SIG-M5 (cell line): ENCODE measurements around the gene OGFOD2.
"Not testable (repeated sequence)": the region's sequence is repeated elsewhere in the genome, so short reads cannot be mapped to it uniquely, and the experiment has no call there.

Experiments
- DNase-seq: peaks from one replicate; lab custom pipeline; 2025; lab: John Stamatoyannopoulos, UW

Gene OGFOD2

GRCh38 chr12:123005081-123005626 is 30.1 kb downstream of the OGFOD2 start:
- DNase-seq, result no peak

DNA sequence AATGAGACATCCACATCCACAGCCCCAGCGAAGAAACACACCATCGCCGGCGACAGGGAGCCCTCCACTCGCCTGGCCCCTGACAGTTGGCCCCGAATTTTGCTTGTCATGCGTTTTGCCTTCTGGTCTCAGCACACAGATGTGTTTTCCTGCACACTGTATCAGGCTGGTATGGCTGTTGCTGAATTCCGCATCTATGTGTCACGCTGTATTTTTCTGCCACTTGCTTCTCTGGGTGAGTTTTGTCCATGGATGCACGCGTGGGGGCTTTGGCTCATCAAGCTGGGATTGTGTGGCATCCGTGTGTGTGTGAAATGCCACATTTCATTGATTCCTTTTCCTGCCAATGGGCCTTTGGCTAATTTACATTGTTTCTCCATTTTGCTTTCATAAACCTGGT is 31.9 kb downstream of the OGFOD2 start:
- DNase-seq, result no peak

GRCh38 chr12:123010110-123010509 is 35.1 kb downstream of the OGFOD2 start:
- DNase-seq, result no peak

GRCh38 chr12:123010681-123011080 is 35.6 kb downstream of the OGFOD2 start:
- DNase-seq, result no peak

DNA sequence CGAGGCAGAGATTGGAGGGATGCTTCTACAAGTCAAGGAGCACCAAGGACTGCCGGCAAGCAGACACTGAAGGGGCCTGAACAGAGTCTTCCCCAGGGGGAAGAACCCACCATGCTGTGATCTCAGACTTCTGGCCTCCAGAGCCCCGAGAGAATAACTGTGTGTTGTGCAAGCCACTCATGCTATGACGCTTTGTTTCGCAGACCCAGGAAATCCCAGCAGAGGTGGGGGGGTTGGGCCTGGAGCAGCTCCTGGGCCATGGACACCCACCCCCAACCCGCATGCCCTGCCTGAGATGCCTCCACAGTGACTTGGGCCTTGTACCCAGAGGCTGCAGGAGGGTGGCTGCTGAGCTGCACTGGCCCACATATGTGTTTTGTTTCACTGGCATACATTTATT is 36.7 kb downstream of the OGFOD2 start:
- no peak for DNase-seq

DNA sequence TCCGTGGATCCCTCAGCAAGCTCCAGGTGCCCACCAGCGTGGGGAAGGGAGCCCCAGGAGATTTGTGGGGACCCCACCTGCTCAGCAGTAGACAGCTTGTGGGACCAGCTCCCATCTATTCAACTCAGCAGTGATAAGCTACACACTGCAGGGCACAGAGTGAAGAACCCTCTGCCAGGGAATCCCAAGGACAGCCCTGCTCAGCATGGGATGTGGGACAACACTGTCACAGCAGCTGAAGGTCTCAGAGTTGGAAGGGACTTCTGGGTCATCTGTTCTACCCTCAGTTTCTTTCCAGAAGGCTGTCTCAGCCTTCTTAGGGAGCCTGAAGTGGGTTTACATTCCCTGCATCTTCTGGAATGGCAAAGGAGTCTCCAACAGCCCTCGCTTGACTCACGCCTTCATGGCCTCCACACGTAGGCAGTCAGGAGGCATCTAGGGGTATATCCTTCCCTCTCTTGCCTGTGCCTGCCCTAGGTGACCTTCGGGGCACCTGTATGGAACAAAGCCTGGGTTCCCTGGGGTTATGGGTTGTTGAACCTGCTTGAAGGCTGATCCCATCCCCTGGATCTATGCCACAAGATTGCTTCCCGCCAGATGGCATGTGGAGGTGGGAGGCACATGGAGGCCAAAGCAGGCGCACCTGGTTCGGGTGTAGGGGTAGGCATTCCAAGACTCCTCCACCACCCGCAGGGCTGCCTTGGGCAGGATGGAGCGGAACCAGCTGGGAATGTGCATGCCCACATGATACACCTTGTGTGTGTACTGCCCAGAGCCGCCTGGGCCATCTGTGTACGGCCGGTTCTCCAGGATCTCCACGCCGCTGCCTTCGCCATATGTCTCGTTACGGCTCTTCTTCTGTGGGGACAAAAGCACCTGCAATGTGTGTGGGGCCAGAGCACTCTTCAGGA is 38.4 kb downstream of the OGFOD2 start:
- no peak for DNase-seq

DNA sequence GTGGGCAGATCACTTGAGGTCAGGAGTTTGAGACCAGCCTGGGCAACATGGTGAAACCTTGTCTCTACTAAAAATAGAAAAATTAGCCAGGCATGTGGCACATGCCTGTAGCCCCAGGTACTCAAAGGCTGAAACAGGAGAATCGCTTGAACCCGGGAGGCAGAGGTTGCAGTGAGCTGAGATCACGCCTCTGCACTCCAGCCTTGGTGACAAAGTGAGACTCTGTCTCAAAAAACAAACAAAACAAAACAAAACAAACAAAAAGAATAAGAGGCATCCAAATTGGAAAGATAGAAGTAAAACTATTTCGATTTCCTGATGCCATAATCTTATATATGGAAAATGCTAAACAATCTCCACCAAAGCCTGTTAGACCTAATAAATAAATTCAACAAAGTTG is 39.4 kb downstream of the OGFOD2 start:
- DNase-seq, result not testable (repeated sequence)

DNA sequence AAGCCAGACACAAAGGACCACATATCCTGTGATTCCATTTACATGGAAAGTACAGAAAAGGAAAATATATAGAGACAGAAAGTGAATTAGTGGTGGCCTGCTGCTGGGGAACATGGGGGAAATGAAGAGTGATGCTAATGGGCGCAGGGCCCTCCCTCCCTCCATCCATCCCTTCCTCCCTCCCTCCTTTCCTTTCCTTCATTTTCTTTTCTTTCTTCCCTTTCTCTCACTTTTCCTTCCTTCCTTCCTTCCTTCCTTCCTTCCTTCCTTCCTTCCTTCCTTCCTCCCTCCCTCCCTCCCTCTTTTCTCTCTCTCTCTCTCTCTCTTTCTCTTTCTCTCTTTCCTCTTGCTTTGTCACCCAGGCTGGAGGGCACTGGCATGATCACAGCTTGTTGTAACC is 42.7 kb downstream of the OGFOD2 start:
- DNase-seq, result no peak

DNA sequence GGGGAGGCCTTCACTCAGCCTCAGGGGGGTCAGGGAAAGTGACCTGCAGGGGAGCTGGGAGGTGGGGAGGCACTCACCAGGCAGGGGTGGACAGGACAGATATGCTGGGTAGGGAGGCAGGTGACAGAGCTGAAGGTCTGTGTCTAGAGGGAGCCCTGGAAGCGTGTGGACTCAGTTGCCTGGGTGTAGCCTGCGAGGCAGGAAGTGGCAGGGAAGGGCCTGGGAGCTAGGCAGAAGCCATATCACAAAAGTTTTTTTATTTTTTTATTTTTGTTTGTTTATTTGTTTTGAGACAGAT is 44.7 kb downstream of the OGFOD2 start:
- no peak for DNase-seq

- no peak for DNase-seq
Measured at GRCh38 chr12:123021688-123022604, 46.9 kb downstream of the OGFOD2 start.

DNA sequence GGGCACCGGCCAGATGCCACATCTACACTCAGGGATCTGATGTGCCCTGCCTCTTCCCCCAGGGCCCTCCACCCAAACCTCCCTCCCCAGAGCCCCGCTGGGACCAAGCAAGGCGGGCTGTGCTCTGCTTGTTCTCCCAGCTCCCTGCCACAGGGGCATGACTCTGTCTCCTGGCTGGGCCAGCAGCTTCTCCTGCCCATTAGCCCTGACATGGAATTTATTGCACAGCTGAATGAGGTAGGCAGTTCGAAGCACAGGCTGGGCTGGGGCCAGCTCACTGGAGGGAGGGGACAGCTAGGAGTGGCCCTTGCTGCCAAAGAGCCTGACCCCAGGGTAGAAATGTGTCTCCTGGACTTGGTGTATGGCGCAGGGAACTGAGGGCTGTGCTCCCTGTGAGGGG is 47.8 kb downstream of the OGFOD2 start:
- DNase-seq, result no peak

DNA sequence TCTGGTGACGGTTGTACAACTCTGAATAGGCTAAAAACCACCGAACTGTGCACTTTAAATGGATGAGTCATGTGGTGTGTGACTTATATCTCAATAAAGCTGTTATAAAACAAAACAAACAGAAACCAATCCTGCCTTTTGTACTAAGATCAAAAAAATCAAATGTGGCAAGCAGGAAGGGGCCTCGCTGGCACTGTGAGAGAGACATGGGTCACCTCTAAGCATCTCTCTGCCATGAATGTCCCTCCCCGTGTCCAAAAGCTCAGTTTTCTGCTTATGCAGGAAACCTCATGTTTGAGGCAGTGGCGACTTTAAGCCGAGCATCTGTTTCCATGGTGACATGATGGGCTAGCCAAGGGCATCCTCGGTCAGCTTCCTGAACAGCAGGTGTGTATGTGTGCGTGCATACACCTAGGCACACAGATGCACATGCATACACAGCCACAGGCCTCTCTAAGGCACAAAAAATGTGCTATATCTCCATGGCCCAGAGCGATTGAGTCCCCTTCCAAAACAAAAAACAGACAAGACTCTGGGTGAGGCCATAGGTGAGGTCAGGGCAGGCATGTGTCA is 49.9 kb downstream of the OGFOD2 start:
- DNase-seq, result no peak

DNA sequence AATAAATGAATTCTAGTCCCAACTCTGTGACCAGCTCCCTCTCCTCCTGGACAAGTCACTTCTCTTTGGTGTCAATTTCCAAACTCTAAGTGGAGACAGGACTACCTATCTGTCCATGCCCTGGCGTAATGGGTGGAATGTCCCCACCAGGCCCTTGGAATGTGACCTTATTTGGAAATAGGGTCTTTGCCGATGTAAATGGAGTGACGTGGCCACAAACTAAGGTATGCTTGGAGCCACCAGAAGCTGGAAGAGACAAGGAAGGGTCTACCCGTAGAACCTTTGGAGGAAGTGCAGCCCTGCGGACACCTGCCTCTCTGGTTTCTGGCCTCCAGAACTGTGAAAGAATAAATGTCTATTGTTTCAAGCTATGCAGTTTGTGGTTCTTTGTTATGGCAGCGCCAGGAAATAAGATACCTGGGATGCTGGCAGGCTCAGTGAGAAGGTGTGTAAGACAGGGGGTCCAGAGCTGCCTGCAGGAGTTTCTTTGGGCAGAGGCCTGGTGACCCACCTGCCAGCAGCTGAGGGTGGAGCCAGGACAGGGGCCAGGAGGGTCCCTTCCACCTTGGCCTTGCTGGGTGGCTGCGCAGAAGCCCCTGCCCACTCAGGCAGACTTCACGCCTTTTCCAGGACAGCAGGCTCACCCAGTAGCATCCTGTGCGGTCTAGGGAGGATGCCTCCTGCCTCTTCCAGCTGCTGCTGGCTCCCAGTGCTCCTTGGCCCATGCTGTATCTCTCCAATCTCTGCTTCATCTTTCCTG is 51.2 kb downstream of the OGFOD2 start:
- DNase-seq, result no peak

GRCh38 chr12:123027726-123028445 is 52.8 kb downstream of the OGFOD2 start:
- DNase-seq, result no peak

DNA sequence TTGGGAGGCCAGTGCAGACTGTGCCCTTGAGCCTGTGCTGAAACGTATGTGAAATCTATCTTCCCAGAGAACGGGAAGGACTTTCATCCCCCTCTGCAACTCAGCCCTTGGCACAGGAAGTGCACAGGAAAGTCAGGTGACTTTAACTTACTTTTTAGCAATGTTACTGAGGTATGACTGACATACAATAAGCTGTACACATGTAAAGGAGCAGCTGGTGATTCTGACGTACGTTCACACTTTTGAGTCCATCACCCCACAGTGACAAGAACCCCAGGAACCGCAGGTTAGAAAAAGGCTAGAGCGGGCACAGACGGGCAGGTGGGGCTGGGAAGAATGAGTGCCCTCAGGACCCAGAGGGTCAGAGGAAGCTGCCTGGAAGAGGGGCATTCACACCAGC is 53.4 kb downstream of the OGFOD2 start:
- no peak for DNase-seq

DNA sequence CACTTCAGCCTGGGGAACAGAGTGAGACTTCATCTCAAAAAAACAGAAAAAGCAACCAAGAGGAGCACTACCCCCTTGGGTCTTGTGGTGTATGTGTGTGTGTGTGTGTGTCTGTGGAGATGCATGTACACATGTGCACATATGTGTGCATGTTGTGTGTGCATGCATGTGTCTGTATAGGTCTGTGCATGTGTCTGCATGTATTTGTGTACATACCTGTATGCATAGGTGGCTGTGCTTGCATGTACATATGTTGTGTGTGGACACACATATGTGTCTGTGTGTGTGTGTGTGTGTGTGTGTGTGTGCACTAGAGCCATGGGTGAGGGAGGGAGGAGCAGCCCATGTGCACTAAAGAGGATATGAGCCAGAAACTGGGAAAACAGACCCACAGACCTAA is 54.5 kb downstream of the OGFOD2 start:
- DNase-seq, result no peak
